HG03103 (cell line): ENCODE measurements around the gene SMC1A.
"Not testable (repeated sequence)": the region's sequence is repeated elsewhere in the genome, so short reads cannot be mapped to it uniquely, and the experiment has no call there.

ENCODE experiments used
- ATAC-seq: cut with Tn5 transposase; IDR thresholded peaks from one replicate; pipeline ENCODE4 v1.9.1; 2021; ENCODE audit warnings: low read depth; ENCODE audit not compliant: unreplicated experiment

The SMC1A gene

DNA sequence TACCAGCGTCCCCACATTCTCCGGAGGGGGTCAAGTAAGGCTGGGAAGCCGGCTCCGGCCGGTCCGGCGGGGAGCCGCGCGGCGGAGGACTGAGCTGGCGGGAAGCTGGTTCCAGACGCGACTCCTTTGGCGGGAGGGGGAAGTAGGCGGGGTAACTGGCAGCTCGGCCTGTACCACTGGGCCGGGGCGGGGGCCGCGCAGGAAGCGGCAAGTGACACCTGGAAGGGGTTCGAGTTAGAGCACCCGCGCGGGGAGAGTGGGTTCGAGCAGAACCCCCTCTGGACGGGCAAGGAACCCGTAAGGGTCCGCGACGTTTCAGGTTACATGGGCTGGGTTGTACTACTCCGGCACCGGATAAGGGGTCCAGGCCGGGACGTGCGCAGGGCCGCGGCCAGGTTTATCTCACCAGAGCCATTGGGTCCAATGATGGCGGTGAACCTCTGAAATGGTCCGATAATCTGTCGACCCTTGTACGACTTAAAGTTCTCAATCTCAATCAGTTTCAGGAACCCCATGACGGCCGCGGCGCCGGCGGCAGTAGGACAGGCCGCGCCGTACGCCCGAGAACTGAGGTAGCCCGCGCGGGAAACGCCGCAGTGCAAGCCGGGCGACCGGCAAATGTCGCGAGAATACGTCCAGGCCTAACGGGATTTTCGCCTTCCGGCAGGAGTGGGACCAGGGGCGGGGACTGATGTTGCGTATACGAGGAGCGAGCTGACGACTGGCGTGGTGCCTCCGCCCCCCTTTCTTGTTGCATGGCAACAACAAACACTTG, at the start of gene SMC1A:
Gene SMC1A (minus strand): TSS at position 569 of the 775 bp plus-strand sequence. CDS start 54 bp downstream, at position 515.
- ATAC-seq, result peak; percentile 92

DNA sequence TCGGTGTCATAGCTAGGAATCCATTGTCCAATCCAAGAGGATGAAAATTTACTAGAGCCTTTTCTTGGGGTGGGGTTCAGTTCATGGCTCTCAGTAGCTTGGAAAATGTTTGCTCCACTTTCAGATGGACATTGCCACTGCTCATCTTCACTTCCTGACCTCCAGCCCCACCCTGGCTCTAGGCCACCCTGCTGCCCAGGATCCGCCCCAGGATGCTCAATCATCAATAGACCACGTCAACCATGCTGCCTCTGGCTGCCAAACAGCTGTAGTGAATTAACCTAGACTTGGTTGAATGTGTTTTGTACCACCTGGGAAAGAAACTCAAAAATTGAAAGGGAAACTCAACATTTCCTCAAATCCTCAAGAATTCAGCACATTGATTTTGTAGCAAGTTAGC, 48.9 kb upstream of the SMC1A start:
- ATAC-seq, result no peak

DNA sequence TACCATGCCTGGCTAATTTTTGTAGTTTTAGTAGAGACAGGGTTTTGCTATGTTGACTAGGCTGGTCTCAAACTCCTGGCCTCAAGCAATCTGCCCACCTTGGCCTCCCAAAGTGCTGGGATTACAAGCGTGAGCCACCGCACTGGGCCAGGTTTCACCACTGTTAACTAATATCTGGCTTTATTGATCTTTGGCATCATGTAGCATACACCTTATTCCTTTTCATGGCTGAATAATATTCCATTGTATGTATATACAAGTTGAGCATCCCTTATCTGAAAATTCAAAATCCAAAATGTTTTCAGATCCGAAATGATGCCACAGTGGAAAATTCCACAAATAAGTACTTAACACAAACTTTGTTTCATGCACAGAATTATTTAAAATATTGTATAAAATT, 46.2 kb upstream of the SMC1A start:
- ATAC-seq, result not testable (repeated sequence)

DNA sequence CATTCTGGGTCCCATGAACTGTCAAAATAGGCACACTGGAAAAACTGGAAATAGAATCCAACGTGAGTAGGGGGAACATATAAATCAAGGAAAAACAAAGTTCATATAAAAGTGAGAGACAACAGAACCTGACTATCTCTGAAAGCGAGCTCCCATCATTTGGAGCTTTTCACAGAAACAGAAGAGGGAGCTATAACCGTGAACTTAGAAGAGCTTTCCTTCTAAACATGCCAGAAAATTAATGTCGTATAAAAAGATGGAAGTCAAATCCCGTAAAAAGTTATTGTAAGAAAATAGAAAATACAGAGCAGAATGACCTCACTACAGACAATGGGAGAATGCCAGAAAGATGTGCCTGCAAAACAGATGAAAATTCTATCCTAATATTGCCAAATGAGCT, 35.6 kb upstream of the SMC1A start:
- ATAC-seq, result no peak

DNA sequence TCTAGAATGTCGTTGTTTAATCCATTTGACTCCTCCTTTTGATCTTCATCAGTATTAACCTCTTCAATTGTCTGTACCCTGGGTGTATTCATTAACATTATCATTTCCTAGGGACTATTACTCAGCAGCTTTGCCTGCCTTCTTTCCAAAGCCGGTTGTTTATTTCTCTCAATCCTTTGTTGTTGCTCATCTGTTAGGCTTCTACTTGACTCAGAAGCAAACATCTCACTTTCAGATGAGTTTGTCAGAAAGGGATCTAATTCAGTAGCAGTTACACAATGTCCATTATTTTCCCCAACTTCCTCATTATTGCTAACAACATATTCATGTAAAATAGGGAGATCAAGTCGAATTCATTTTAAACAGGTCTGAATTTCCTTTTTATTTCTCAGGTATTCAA, 33.8 kb upstream of the SMC1A start:
- no peak for ATAC-seq

DNA sequence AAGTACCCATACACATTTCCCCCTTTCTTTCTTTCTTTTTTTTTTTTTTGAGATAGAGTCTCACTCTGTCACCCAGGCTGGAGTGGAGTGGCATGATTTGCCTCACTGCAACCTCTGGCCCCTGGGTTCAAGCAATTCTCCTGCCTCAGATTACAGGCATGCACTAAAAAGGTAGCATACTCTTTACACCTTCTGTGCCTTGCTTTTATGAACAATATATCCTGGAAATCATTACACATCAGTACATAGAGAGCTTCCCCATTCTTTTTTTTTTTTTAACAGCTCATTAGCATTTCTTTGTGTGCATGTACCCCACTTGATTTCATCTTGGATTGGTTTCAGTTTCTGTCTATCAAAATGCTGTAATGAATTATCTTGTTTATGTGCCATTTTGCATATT, 30.4 kb upstream of the SMC1A start:
- no peak for ATAC-seq

DNA sequence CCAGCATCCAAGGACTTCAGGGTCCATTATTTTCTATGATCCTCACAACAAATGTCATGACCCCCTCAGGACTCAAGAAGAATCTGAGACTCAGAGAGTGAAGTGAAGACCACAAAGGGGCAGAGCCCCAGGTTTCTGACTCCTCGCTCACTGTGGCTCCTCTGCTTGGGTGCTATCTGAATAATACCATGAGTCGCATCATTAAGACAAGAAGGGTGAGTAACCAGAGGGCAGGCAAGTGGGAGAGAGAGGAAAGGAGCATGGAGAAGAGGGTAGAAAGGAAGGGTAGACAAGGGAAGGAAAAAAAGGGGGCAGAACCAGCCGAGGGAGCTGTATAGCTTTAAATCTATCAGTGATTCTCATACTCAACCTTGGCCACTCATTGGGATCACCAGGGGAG, 27.2 kb upstream of the SMC1A start:
- no peak for ATAC-seq

DNA sequence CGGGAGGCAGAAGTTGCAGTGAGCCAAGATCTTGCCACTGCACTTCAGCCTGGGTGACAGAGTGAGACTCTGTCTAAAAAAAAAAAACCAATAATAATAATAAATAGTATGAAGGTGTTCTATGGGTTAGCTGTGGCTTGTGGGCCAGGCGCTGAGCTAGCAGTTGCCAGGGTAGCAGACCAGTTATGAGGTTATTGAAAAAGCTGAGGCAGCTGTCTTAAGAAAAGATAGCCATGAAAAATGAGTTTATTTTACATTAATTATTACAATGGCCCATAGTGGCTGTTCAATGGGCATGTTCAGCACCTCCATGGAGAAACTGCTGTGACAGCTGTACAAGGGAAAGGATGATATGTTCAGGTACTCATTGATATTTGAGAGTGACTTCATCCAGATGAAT, 25.0 kb upstream of the SMC1A start:
- ATAC-seq, result no peak

DNA sequence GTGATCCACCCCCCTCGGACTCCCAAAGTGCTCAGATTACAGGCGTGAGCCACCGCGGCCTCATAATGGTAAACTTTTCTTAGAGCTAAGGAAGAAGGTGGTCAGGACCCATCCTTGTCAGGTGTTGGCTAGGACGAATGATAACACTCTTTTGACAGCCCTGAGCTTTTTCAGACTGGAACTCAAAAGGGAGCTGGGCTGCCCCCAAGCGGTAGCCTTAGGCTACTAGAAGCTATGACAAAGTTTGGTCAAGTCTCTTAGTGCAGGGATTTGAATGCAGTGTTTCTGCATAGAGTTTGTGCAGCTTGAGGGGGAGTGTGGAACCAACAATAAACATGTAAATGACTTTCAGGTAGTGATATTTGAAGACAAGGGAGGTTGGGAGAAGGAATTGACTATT, 23.5 kb upstream of the SMC1A start:
- ATAC-seq, result no peak

DNA sequence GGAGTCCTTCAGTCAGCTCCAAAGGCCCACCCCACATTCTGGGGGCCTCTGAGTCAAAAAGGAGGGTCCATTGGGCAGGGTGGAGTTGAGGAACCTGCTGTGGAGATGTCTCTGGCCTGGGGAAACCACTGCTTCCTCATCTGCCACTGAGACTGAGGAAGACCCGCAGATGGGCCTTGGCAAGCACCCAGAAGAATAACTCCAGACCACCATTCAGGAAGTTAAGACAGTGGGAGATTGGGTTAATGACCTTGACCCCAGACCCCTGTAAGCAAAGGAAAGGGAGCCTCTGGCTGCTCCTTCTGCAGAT, 19.8 kb upstream of the SMC1A start:
- no peak for ATAC-seq

DNA sequence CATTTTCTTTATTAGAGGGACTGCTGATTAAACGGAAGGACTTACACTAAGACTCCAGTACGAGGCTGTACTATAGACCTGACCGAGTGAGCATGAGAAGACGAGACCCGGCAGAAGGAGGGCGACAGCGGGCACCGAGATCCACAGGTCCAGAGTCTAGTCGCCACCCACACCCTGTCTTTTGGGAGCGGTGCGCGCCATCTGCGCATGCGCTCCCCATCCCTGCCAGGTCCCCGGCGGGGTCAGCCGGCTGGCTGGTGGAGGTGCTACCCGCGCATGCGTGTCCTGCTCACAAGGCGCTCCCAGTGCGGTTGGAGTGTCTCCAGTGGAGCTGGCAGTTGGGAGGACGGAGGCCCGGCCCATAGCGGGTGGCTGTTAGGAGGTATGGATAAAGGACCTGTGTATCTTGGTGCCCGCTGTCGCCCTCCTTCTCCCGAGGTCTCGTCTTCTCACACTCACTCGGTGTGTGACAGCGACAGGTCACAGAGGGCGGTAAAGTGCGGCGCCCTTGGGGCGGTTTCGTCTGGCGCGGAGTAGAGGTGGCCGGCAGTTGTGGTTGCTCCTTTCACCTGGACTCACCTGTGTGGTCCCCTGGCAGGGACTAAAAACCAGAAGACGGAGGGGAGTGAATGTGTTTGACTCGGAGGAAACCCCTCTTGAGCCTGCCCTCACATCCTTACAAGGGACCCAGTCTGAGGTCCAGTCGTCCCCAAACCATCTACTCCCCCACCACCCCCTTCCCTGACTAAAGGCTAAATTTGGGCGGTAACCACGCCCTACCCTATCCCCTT, 19.3 kb upstream of the SMC1A start:
- ATAC-seq, result peak; percentile 67

DNA sequence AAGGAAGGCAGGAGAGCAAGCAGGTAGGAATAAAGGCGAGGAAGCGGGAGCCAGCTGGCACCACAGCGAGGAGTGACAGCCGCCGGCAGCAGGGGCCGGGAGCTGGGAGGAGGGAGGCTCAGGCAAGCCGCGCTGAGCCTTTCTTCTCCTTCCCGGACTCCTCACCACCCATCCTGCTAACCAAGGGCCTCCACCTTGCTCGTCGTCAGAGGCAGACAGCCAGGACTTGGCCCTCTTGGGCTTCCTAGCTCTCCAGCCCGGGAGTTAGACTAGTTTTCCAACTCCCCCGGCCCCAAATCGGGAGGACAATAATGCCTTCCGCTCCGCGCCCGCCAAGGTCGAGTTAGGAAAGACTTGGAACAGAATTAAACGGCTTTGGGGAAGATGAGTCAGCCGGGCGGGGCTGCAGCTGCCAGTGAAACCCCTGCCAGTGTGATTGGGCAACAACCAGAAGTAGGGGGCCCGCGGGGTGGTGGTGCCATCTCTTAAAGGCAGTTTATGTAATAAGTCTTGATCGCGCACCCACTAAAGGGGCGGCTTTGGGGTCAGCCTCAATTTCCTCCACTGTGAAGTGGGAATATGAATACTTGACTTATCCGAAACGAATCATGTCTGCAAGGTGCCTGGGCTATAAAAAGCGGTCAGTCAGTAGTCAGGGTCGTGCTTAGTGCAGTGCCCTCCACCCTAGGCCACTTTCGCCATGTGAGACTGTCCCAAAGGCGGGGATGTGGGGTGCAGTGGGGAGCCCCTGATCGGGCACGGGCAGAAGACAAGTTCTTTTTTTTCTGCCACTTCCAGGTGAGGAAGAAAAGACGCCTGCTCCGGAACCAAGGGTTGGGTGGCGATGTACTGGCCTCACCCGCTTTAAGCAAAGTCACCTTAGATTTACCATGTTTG, 18.4 kb upstream of the SMC1A start:
- no peak for ATAC-seq

DNA sequence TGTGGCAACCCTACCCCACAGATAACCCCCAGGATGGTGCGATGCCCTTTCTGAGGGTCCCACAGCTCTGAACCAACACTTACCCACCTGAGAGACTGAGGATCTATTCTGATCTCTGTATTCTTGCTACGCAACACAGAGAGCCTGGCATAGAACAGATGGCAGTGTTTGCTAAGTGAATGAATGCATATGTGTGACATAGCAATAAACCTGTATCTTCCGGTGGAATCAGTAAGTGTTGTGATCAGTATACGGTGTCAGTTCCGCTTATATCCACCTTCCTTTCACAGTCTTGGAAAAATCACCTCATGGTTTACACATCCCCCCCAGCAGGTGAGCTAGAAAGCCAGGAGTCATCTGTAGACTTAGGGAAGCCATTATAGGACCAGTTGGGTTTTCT, 17.6 kb upstream of the SMC1A start:
- no peak for ATAC-seq

DNA sequence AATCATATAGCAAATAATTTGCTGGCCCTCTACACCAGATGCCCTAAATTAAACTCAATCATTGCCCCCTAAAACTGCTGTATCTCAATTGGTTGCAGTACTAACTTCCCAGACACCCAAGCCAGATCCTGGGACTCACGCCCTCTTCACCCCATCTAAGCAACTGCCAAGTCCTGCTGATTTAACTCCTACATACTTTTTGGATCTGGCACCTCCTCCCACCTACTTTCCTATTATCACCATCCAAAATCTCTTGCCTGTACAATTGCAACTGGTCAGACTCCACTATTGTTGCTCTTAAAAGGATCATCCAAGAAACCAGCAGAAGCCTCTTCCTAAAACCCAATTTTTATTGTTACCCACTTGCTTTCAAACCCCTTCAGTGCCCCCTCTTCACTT, 16.4 kb upstream of the SMC1A start:
- ATAC-seq, result no peak

DNA sequence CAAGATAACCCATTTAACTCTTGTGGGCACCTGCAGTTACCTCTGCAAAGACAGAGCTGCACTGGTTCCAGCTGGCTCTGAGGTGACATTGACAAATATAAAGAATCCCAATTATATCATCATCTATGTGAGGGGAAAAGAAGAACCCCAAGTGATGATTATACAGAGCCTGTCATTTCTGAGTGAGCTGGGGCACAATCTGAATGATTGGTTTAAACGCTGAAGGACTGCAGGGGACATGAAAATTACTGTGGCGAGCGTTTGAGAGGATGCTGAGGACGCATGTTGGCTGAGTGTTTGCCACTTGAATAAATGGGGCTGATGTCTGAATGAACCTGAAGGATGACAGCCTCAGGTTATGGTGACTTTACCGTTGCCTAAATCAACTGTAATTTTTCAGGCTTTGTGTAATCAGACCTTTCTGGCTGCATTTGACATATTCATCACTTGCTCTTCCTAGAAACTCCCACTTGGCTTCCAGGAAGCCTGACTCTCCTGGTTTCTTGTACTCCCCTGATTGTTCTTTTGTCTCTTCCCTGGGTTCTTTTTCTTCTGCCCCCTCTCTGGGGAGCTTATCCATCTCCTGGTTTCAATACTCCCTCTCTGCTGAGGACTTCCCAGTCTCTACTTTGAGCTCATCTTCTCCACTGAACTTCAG, 15.8 kb upstream of the SMC1A start:
- ATAC-seq, result no peak

DNA sequence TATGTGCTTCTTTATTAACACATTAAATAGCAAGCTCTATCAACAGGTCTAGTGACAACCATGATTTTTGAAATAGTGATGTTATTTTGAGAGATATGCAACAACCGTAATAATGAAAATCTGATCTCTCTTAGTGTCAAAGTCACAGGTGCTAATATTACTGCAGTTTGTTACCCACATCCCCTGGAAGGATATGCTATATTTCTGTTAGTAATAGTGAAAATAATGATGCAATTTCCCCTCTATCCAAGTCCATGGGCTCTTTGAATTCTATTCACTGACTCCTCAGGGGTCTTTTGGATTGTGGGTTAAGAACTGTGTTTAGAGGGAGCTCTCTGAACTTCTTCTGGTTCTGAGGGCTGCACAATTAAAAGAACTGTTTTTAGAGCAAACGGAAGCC, 14.8 kb upstream of the SMC1A start:
- no peak for ATAC-seq

DNA sequence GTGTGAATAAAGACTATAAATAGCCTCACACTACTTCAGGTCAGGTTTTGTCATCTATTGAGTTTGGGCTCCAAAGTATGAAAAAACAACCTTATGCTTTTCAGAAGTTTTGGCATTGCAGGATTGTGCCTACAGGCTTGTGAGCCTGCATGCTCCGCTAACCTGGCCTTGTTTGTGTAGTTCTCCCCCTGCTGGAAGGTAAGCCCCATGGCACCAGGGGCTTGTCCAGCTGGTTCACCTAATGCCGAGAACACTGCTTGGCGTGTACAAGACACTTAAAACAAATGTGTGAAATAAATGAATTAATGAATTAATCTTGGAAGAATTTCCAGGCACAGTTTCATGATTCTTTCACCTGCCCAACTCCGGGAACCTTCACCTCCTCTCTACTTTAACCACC, 13.5 kb upstream of the SMC1A start:
- ATAC-seq, result peak; percentile 46

DNA sequence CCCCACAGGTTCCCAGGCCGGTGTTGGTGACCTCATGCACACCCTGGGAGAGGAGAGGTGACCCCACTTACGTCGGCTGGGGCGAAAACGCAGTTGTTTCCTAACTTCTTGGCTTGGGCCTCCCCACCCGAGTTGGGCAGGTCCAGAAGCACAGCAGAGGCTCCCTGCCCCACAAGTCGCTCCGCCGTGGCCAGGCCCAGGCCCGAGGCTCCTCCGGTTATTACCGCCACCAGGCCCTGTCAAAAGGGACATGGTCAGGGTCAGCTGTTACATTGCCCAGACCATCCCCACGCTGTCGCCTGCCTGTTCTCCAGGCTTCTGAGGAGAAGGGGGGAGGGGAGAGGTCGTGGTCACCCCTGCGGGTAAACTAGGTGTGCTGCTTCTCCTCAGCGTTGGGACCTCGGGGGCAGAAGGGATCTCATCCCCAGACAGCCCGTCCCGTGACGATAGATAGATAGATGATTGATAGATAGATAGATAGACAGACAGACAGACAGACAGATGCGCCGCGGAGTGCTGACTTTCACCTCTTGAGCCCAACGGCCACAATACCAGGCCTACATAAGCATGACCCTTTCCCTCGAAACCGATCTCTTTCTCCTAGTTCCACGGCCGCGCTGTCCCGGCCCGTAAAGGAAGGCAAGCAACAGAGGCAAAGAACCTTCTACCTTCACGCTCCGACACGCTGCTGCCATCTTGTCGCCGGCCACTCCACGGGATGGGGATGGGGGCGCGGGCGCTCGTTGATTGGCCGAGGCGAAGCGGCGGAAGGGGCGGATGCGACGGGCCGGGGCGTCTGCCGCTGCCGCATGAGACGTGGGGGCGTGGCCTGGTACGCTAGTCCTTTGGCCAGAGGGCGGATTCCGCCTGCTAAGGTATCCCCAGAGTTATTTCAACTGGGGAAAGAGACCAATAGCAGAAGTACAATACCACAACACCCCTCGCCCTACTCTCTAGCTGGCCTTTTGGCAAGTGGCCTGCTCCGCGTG, 11.5 kb upstream of the SMC1A start, which contains the start of gene HSD17B10:
Gene HSD17B10 (minus strand): TSS at position 720 of the 989 bp plus-strand sequence. CDS start 25 bp downstream, at position 695.
- peak; percentile 93 for ATAC-seq

DNA sequence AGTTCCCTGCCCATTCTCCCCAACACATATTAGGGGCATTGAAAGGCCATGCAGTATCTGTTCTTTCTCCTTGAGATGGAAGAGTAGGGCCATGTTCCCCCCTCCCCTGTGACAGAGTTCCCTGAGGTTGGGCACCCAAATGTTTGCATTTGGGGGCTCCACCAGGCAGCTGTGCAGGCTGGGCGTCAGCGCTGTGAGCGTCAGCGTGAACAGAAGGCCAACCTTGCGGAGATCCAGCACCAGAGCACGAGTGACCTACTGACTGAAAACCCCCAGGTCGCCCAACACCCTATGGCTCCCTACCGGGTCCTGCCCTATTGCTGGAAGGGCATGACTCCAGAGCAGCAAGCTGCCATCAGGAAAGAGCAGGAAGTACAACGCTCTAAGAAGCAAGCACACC, 7.8 kb upstream of the SMC1A start:
- ATAC-seq, result no peak
